HepG2 (cell line): ENCODE results near the gene ISLR2. TPM values are rescaled to one million over a fixed set of nuclear protein-coding genes. Genes with fewer than 3 reads are reported as not detected.

Experiments
- ATAC-seq: fragments of 200-7000 bp; cut with Tn5 transposase; 3 replicates; pipeline ENCODE4 v1.9.1; 2020; ENCODE audit warnings: mild to moderate bottlenecking, moderate library complexity
- BruUV-seq: library from RNA; stranded (reverse); fragments of 400-500 nt; replicated peaks from 2 replicates; lab custom pipeline; 2021; lab: Mats Ljungman, UMichigan
- CTCF ChIA-PET: fragments of 300-600 bp; formaldehyde crosslinking; extraction: SDS; loops from one replicate; lab custom pipeline; 2021; ENCODE audit warnings: low total read pairs, inconsistent platforms, low intra/inter-chr PET ratio; lab: Yijun Ruan, JAX
- POLR2A ChIA-PET: fragments of 350-600 bp; sonication (Branson Sonifier 250); formaldehyde crosslinking; loops from one replicate; lab custom pipeline; 2020; ENCODE audit warnings: antibody characterized with exemption, inconsistent platforms; lab: Yijun Ruan, JAX
- DNase-seq: peaks from one replicate; pipeline ENCODE4 v3.0.0-alpha.2; 2015; ENCODE audit warnings: low spot score
- FAIRE-seq: peaks from 3 replicates; lab custom pipeline; 2011; peaks lifted over from hg19 to GRCh38; lab: Jason Lieb, UNC
- H2AFZ ChIP-seq: one replicate; pipeline ENCODE4 v1.6.1; 2011; ENCODE audit warnings: low read length, inconsistent platforms
- H3K27ac ChIP-seq: fragments of 300-600 bp; 3 replicates; pipeline ENCODE4 v1.8.0; 2011; ENCODE audit warnings: mixed run types, mild to moderate bottlenecking, mixed read lengths, low read length, inconsistent platforms; ENCODE audit not compliant: insufficient read depth; ENCODE audit errors: extremely low read length
- H3K27me3 ChIP-seq, 2 experiments: fragments of 200-600 bp in 1 of 2; 2 replicates in 1 of 2; 3 replicates in 1 of 2; pipeline versions ENCODE4 v1.6.0 to v1.8.0; 2011; ENCODE audit warnings: low read length in 2 of 2, mild to moderate bottlenecking in 2 of 2, moderate library complexity in 2 of 2, inconsistent platforms in 1 of 2; ENCODE audit not compliant: insufficient read depth in 2 of 2, control insufficient read depth in 1 of 2
- H3K36me3 ChIP-seq, 2 experiments: fragments of 200-600 bp in 1 of 2; replicated peaks in 1 of 2; 2 replicates in 1 of 2; 3 replicates in 1 of 2; pipeline versions ENCODE4 v1.5.1 to v1.8.0; 2011; ENCODE audit warnings: low read length in 2 of 2, inconsistent platforms in 1 of 2; ENCODE audit not compliant: insufficient read depth in 2 of 2, control insufficient read depth in 1 of 2
- H3K4me1 ChIP-seq: 2 replicates; pipeline ENCODE4 v1.5.1; 2012; ENCODE audit warnings: low read length, inconsistent platforms; ENCODE audit not compliant: insufficient read depth
- H3K4me2 ChIP-seq: 2 replicates; pipeline ENCODE4 v1.6.0; 2011; ENCODE audit warnings: low read depth, low read length, inconsistent platforms
- H3K4me3 ChIP-seq, 3 experiments: fragments of 200-600 bp in 1 of 3; sonication (generic), shearing (Covaris generic) in 1 of 3; replicated peaks in 1 of 3; 2 replicates each; pipeline ENCODE4 v1.5.1; 2011 to 2016; ENCODE audit warnings: low read length in 3 of 3, inconsistent platforms in 2 of 3, low read depth in 2 of 3, mild to moderate bottlenecking in 2 of 3, control low read depth in 1 of 3, mixed read lengths in 1 of 3; ENCODE audit not compliant: insufficient read depth in 1 of 3
- H3K79me2 ChIP-seq: one replicate; pipeline ENCODE4 v1.6.1; 2011; ENCODE audit warnings: low read length, inconsistent platforms; ENCODE audit not compliant: insufficient read depth
- H3K9ac ChIP-seq: 2 replicates; pipeline ENCODE4 v1.6.0; 2011; ENCODE audit warnings: mild to moderate bottlenecking, low read depth, low read length, inconsistent platforms; ENCODE audit not compliant: insufficient read depth
- H3K9me3 ChIP-seq: 2 replicates; pipeline ENCODE4 v1.5.1; 2012; ENCODE audit warnings: mild to moderate bottlenecking, low read length
- H4K20me1 ChIP-seq: 2 replicates; pipeline ENCODE4 v1.6.0; 2011; ENCODE audit warnings: inconsistent platforms, mild to moderate bottlenecking, low read length, moderate library complexity; ENCODE audit not compliant: insufficient read depth
- GLI4 ChIP-seq: sonication (generic); formaldehyde crosslinking; IDR thresholded peaks from 2 replicates; pipeline ENCODE4 v1.5.1; 2020; ENCODE audit warnings: missing genetic modification reagents, mild to moderate bottlenecking, moderate library complexity, borderline replicate concordance
- JDP2 ChIP-seq: sonication (generic); formaldehyde crosslinking; IDR thresholded peaks from 2 replicates; pipeline ENCODE4 v1.8.1; 2022; ENCODE audit warnings: missing genetic modification reagents, borderline replicate concordance
- MAFF ChIP-seq: IDR thresholded peaks from 2 replicates; pipeline ENCODE4 v1.6.1; 2011; ENCODE audit warnings: low read depth, low read length, improper control_type of control experiment
- MED8 ChIP-seq: sonication (generic); formaldehyde crosslinking; IDR thresholded peaks from 2 replicates; pipeline ENCODE4 v1.8.1; 2023; ENCODE audit warnings: mild to moderate bottlenecking, missing genetic modification reagents; ENCODE audit not compliant: insufficient replicate concordance
- NCOR1 ChIP-seq: fragments of 200-600 bp; sonication (generic); IDR thresholded peaks from 2 replicates; pipeline ENCODE4 v1.7.0; 2017; ENCODE audit warnings: antibody characterized with exemption, low read length, borderline replicate concordance
- REL ChIP-seq: sonication (generic); formaldehyde crosslinking; conservative IDR thresholded peaks from 2 replicates; pipeline ENCODE4 v1.8.0; 2022; ENCODE audit warnings: mild to moderate bottlenecking, missing genetic modification reagents, moderate library complexity
- ZFP82 ChIP-seq: sonication (generic); formaldehyde crosslinking; IDR thresholded peaks from 2 replicates; pipeline ENCODE4 v1.5.1; 2020; ENCODE audit warnings: mild to moderate bottlenecking, missing genetic modification reagents, borderline replicate concordance
- ZNF451 ChIP-seq: sonication (generic); formaldehyde crosslinking; IDR thresholded peaks from 2 replicates; pipeline ENCODE4 v1.5.0; 2020; ENCODE audit warnings: mild to moderate bottlenecking, missing genetic modification reagents
- ZNF720 ChIP-seq: sonication (generic); formaldehyde crosslinking; IDR thresholded peaks from 2 replicates; pipeline ENCODE4 v1.4.0; 2020; ENCODE audit warnings: missing genetic modification reagents
- WGBS: methylation state at CpG from one replicate; pipeline ENCODE4 v1.1.6; 2017; ENCODE audit warnings: low lambda C conversion rate; 5-methylcytosine and 5-hydroxymethylcytosine counted together
- in situ Hi-C: cut with HindIII; loops from 2 replicates; pipeline ENCODE4 v1.10.0; 2017; ENCODE audit warnings: low pct_unique_long_range_greater_than_20kb; ENCODE audit not compliant: extremely low pct_ligation_motif_present
- intact Hi-C: fragments of 100-400 bp; cut with micrococcal nuclease; formaldehyde crosslinking; loops from one replicate; pipeline ENCODE4 v1.10.0; 2022; ENCODE audit not compliant: unreplicated experiment
- polyA plus RNA-seq, 8 experiments: library from polyadenylated mRNA; depleted of rRNA in 3 of 8; stranded (reverse) in 7 of 8; unstranded in 1 of 8; fragments of >200 nt; fragmentation: Illumina TruSeq in 4 of 8; extraction: Trizol in 4 of 8; gene quantifications; 2 replicates each; pipeline versions ENCODE4 v1.2.1 to v1.2.3, GENCODE V29; 2011 to 2016; ENCODE audit warnings: low read depth in 4 of 8, missing spikeins in 1 of 8, mixed read lengths in 1 of 8; ENCODE audit not compliant: insufficient read depth in 1 of 8
- total RNA-seq, 5 experiments: library from RNA; depleted of rRNA; stranded (reverse); fragments of >200 nt; fragmentation: Illumina TruSeq; extraction: Trizol; gene quantifications; 2 replicates each; pipeline ENCODE4 v1.2.3, GENCODE V29; 2016; ENCODE audit warnings: low read depth in 1 of 5
- TF ChIP-seq, protein P1 (sequence below): sonication (generic); formaldehyde crosslinking; IDR thresholded peaks from 2 replicates; pipeline ENCODE4 v1.5.0; 2020; ENCODE audit warnings: missing genetic modification reagents
- TF ChIP-seq, protein P2 (sequence below): IDR thresholded peaks from 2 replicates; pipeline ENCODE4 v1.6.1; 2016; ENCODE audit warnings: low read depth

ISLR2 gene
- total and polyA plus RNA-seq, 2 of the 13 experiments (the other 11 are each of a cell fraction or from before 2014, with no cell fraction given) = not detected

DNA sequence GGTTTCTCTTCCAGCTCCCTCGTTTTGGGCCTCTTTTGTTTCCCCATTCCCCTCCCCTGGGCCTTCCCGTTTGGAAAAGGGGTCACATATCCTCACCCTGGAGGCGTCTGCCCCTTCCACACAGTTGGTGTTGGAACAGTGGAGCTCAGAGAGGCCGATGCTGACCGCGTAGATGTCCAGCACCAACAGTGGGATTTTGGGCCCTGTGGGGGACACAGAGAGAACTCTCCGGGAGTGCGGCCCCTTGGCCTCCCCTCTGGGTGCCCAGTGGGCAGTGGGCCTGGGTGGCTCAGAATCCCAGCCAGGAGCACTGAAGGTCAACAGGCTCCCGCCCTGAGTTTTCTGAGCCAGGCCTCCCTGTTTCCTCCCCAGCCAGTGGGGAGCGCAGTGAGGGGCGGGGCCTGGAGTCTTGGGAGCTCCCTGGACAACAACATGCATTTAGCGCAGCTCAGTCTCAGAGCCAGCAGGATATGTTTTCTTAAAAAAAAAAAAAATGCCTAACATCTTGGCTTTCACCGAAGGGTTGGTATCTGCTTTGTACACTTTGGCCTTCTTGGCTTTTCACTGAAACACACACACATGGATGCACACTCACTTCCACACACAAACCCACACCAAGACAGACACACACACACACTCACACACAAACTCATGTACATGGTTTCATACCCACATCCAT lies 42.5 kb downstream of the ISLR2 start:
- TF ChIP-seq ZNF451 (CRISPR knock-in tag) (no peak), ZNF720 (CRISPR knock-in tag) (no peak), MAFF (no peak), MED8 (CRISPR knock-in tag) (no peak), JDP2 (CRISPR knock-in tag) (no peak), NCOR1 (no peak), ZFP82 (CRISPR knock-in tag) (no peak), REL (CRISPR knock-in tag) (no peak), GLI4 (CRISPR knock-in tag) (no peak)
- TF ChIP-seq, protein P1, sequence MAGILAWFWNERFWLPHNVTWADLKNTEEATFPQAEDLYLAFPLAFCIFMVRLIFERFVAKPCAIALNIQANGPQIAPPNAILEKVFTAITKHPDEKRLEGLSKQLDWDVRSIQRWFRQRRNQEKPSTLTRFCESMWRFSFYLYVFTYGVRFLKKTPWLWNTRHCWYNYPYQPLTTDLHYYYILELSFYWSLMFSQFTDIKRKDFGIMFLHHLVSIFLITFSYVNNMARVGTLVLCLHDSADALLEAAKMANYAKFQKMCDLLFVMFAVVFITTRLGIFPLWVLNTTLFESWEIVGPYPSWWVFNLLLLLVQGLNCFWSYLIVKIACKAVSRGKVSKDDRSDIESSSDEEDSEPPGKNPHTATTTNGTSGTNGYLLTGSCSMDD = no peak
- TF ChIP-seq, protein P2, sequence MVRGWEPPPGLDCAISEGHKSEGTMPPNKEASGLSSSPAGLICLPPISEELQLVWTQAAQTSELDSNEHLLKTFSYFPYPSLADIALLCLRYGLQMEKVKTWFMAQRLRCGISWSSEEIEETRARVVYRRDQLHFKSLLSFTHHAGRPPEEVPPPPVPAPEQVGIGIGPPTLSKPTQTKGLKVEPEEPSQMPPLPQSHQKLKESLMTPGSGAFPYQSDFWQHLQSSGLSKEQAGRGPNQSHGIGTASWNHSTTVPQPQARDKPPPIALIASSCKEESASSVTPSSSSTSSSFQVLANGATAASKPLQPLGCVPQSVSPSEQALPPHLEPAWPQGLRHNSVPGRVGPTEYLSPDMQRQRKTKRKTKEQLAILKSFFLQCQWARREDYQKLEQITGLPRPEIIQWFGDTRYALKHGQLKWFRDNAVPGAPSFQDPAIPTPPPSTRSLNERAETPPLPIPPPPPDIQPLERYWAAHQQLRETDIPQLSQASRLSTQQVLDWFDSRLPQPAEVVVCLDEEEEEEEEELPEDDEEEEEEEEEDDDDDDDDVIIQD = no peak
- no peaks in the 10 kb centered on the region for H3K4me1 ChIP-seq
- no peaks in the 10 kb centered on the region for H3K9me3 ChIP-seq
- peaks cover 12 to 42% of the 10 kb centered on the region in 2 experiments; a peak in 4 of 5 replicates for H3K27me3 ChIP-seq
- H3K36me3 ChIP-seq = no peaks in the 10 kb centered on the region
- intact Hi-C loops (no loop called here), in situ Hi-C loops (no loop called here)
- H4K20me1 ChIP-seq = no peaks in the 10 kb centered on the region
- ChIA-PET CTCF (no interaction called here), POLR2A (no interaction called here)
- no peak overlapping the region for H3K27ac ChIP-seq
- H3K4me2 ChIP-seq = no peak overlapping the region
- no peak overlapping the region for H2AFZ ChIP-seq
- no peak for DNase-seq
- no peak for ATAC-seq
- FAIRE-seq = no peak
- H3K79me2 ChIP-seq = no peaks in the 10 kb centered on the region
- H3K4me3 ChIP-seq = no peak overlapping the region
- WGBS = 33% methylated on average over 8 of the region's 13 CpGs
- H3K9ac ChIP-seq = no peak overlapping the region
- no TSS peak for BruUV-seq
